Stimulated activated naive CD8-positive, alpha-beta T cell treated with anti-CD3 and anti-CD28 coated beads, Interleukin-15, Interleukin-2, amounts not matched to agents 100 ng/mL and 50 ng/mL, for 24 hours (primary cell): ENCODE measurements around the gene PDF.
A peak's percentile ranks its signal among the peaks of the same experiment; 100 is the strongest.

Experiments used
- H3K27ac Mint-ChIP-seq: one replicate; pipeline ENCODE4 v1.8.0; 2021; ENCODE audit warnings: mild to moderate bottlenecking, mixed read lengths
- H3K27me3 Mint-ChIP-seq: one replicate; pipeline ENCODE4 v1.8.0; 2021; ENCODE audit warnings: mixed read lengths
- H3K36me3 Mint-ChIP-seq: one replicate; pipeline ENCODE4 v1.8.0; 2021; ENCODE audit warnings: low read depth, mixed read lengths
- H3K4me1 Mint-ChIP-seq: one replicate; pipeline ENCODE4 v1.8.0; 2021; ENCODE audit warnings: low read depth, mixed read lengths
- H3K4me3 Mint-ChIP-seq: one replicate; pipeline ENCODE4 v1.8.0; 2021; ENCODE audit warnings: mild to moderate bottlenecking, mixed read lengths
- H3K9me3 Mint-ChIP-seq: one replicate; pipeline ENCODE4 v1.8.0; 2021; ENCODE audit warnings: mixed read lengths

The PDF gene

DNA sequence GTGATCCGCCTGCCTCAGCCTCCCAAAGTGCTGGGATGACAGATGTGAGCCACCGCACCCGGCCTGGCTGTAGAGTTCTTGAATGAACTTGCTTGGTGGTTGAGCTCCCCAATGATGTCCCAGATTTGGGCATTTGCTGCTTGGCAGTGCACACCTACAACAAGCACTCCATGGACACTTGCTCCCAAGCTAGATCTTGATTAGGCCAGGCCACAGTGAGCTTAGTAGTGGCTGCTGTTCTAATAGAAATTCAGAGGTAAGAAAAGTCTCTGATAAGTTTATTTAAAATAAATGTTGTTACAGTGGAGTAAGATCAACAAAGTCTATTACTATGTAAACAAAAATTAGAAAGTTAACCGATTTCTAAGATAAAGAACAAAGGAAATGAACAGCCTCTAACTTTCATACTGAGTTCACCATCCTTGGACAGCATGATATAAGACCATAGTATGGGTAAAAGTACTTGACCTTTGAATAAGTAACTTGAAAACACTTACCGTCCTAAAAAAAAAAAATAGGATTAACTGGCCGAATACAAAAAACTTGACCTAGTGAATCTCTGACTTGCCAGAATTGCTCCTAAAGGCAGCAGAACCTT is 20.2 kb upstream of the PDF start:
- Mint-ChIP-seq H3K4me3 (no peak overlapping the region), H3K27me3 (no peaks in the 10 kb centered on the region), H3K4me1 (peaks cover 6% of the 10 kb centered on the region), H3K36me3 (peaks cover 31% of the 10 kb centered on the region), H3K27ac (no peak overlapping the region), H3K9me3 (no peaks in the 10 kb centered on the region)

DNA sequence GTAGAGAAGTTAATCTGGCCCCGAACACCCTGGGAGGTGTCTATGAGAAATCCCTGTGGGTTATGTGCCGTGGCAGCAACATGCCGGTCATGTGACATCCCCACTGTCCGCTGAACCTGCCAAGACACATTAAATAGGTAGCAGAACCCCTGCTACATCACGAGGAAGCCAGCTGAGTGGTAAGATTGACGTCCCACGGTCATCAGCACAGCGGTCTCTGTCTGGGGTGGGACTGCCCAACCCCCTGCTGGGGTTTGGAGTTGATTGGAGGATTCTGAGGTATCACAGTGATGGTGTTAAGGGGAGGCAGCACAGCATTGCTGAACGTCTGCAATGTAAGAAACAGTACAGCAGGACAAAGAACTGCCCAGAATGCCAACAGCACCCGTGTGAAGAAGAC is 19.1 kb upstream of the PDF start:
- H3K4me3 Mint-ChIP-seq: no peak overlapping the region
- peaks cover 11% of the 10 kb centered on the region for H3K4me1 Mint-ChIP-seq
- no peaks in the 10 kb centered on the region for H3K9me3 Mint-ChIP-seq
- H3K27ac Mint-ChIP-seq: no peak overlapping the region
- H3K36me3 Mint-ChIP-seq: peaks cover 31% of the 10 kb centered on the region
- H3K27me3 Mint-ChIP-seq: no peaks in the 10 kb centered on the region

DNA sequence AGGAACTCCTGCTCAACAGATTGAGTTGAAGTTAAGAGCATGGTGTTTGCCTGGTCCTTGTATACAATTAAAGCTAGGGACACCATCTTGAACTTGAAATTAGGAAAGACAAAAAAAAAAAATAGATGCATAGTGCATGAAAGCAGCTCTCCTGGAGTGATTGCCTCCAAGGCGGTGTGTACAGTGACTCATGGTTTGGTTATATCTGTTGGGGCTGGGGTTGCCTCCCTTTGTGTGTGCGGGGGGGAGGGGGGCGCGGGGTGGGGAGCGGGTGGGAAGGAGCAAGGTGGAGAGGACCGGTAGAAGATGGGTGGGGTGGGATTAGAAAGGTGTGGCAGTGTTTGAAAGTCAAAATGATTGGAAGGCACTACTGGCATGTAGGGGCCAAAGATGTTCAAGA is 17.8 kb upstream of the PDF start:
- Mint-ChIP-seq H3K27me3 (no peaks in the 10 kb centered on the region), H3K9me3 (no peaks in the 10 kb centered on the region), H3K27ac (no peak overlapping the region), H3K4me3 (no peak overlapping the region), H3K36me3 (peaks cover 39% of the 10 kb centered on the region), H3K4me1 (peaks cover 15% of the 10 kb centered on the region)

DNA sequence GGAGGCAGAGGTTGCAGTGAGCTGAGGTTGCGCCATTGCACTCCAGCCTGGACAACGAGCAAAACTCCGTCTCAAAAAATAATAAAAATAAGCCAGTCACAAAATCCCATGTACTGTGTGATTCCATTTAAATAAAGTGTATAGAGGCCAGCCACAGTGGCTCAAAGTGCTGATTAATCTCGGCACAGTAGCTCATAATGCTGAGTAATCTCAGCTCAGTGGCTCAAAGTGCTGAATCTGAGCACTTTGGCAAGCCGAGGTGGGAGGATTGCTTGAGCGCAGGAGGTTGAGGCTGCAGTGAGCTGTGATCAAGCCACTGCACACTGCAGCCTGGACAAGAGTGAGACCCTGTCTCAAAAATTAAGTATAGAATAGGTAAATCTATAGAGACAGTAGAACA is 16.3 kb upstream of the PDF start:
- H3K27me3 Mint-ChIP-seq: no peaks in the 10 kb centered on the region
- H3K36me3 Mint-ChIP-seq: peaks cover 49% of the 10 kb centered on the region
- no peak overlapping the region for H3K4me3 Mint-ChIP-seq
- no peaks in the 10 kb centered on the region for H3K9me3 Mint-ChIP-seq
- peaks cover 20% of the 10 kb centered on the region for H3K4me1 Mint-ChIP-seq
- H3K27ac Mint-ChIP-seq: no peak overlapping the region

DNA sequence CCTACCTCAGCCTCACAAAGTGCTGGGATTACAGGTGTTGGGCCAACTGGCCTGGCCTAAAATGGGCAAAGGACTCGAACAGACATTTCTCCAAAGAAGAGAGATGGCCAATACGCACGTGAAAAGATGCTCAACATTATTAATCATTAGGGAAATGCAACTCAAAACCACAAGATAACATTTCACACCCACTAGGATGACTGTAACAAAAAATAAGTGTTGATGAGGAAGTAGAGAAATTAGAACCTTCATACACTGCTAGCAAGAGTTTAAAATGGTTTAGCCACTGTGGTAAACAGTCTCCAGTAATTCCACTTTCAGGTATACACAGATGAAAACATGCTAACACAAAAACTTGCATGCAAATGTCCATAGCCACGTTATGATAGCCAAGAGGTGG is 15.5 kb upstream of the PDF start:
- Mint-ChIP-seq H3K36me3 (peaks cover 57% of the 10 kb centered on the region), H3K9me3 (no peaks in the 10 kb centered on the region), H3K27me3 (no peaks in the 10 kb centered on the region), H3K4me3 (no peak overlapping the region), H3K4me1 (peaks cover 27% of the 10 kb centered on the region), H3K27ac (peak overlapping the region; percentile 37)

DNA sequence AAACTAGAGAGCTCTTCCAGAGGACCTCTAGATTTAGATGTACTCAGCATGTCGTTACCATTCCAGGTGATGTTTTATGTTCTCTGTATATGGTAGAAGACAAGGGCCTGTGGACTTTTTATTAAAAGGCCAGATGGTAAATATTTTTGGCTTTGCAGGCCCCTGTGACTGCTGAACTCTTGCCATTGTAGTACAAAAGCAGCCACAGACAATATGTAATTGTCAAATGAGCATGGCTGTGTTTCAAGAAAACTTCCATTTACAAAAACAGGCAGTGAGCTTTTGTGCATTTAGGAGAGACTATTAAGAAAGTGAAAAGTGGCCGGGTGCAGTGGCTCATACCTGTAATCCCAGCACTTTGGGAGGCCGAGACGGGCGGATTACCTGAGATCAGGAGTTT is 13.8 kb upstream of the PDF start:
- Mint-ChIP-seq H3K27me3 (no peaks in the 10 kb centered on the region), H3K27ac (no peak overlapping the region), H3K4me1 (peaks cover 41% of the 10 kb centered on the region), H3K9me3 (no peaks in the 10 kb centered on the region), H3K36me3 (peaks cover 62% of the 10 kb centered on the region), H3K4me3 (no peak overlapping the region)

DNA sequence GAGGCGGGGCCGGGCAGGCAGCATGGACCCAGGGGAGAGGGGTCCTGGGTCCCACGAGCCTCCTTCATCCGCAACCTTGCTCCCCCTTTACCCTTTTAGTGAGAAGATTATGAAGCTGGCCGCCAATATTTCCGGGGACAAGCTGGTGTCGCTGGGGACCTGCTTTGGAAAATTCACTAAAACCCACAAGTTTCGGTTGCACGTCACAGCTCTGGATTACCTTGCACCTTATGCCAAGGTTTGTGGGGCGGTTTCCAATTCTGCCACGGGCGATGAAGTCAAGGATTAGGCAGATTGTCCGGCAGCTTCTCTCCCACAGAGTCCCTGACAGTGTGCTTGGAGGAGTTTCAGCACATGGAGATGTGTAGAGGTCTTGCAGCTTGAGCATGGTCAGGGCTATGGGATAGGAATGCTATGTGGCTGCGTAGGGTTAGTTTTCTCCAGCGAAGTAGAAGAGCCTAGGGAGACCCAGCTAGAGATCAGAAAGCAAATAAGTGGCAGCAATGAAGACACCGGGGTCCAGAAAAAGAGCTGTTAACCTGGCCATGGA is 9.8 kb upstream of the PDF start:
- Mint-ChIP-seq H3K4me3 (peak overlapping the region; percentile 98), H3K9me3 (no peaks in the 10 kb centered on the region), H3K27me3 (no peaks in the 10 kb centered on the region), H3K4me1 (peaks cover 50% of the 10 kb centered on the region), H3K36me3 (peaks cover 63% of the 10 kb centered on the region), H3K27ac (peak overlapping the region; percentile 99)

DNA sequence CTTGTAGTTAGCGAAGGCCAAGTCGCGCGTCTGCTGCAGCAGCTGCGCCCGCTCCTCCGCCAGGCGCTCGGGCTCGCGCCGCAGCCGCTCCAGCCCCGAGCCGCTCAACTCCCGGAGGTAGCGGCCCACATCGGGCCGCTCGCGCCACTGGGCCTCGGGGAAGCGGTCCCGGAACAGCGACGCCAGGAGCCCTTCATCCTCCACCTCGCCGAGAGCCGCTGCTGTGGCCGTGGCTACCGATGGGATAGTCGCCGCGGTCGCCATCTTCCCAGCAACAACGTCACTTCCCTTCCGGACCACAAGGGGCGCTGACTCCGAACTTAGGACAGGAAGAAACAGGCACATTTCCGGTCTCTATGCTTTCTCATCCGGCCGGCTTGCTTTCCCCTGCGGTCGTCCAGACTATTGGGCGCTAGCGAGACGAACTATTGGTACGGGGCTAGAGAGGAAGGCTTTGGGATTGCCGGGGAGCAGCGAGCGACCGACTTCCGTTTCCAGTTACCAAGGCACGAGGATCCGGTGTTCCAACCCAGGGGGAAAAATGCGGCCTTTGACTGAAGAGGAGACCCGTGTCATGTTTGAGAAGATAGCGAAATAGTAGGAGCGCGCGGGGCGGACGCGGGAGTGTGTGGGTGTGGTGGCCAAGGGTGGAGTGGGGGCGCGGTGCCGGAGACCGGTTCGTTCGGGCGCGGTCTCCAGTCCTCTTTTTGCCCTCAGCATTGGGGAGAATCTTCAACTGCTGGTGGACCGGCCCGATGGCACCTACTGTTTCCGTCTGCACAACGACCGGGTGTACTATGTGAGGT is 9.1 kb upstream of the PDF start, which contains the start of the genes COG8 and NIP7:
Gene COG8 (minus strand): TSS at position 276 of the 806 bp plus-strand sequence. CDS start 12 bp downstream, at position 264.
Gene NIP7 (plus strand): TSS at position 484 of the 806 bp plus-strand sequence. CDS start 58 bp downstream, at position 542.
- H3K4me1 Mint-ChIP-seq: peaks cover 47% of the 10 kb centered on the region

DNA sequence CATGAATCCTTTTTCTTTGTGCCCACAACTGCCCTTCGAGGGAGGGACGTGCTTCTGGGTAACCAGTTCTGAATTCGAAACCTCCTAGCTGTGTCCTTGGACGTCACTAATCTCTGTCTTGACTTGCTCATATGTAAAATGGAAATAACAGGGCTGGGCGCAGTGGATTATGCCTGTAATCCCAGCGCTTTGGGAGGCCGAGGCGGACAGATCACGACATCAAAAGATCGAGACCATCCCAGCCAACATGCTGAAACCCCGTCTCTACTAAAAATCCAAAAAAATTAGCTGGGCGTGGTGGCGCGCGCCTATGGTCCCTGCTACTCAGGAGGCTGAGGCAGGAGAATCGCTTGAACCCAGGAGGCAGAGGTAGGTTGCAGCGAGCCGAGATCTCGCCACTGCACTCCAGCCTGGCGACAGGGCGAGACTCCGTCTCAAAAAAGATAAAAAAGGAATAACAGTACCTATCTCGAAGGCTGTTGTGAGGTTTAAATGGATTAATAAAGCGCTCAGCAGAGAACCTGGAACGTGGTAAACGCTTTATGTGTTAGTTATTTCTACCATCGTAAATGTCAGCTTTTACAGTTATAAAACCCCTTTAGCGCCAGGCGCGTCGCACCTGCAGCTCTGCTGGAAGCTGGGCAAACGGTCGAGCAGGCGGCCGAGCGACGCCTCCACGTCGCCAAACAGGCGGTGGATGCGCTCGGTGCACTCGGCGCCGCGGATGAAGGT is 8.3 kb upstream of the PDF start:
- no peaks in the 10 kb centered on the region for H3K27me3 Mint-ChIP-seq
- H3K27ac Mint-ChIP-seq: peak overlapping the region; percentile 99
- H3K9me3 Mint-ChIP-seq: no peaks in the 10 kb centered on the region
- peaks cover 67% of the 10 kb centered on the region for H3K36me3 Mint-ChIP-seq
- H3K4me3 Mint-ChIP-seq: peak overlapping the region; percentile 98
- H3K4me1 Mint-ChIP-seq: peaks cover 47% of the 10 kb centered on the region

More for the DNA sequence above, 9.1 kb upstream of the PDF start, which contains the start of the genes COG8 and NIP7:
- Mint-ChIP-seq H3K9me3 (no peaks in the 10 kb centered on the region), H3K27me3 (no peaks in the 10 kb centered on the region), H3K36me3 (peaks cover 66% of the 10 kb centered on the region), H3K4me3 (peak within 1 kb of the TSS; percentile 98), H3K27ac (peak within 1 kb of the TSS; percentile 99)

DNA sequence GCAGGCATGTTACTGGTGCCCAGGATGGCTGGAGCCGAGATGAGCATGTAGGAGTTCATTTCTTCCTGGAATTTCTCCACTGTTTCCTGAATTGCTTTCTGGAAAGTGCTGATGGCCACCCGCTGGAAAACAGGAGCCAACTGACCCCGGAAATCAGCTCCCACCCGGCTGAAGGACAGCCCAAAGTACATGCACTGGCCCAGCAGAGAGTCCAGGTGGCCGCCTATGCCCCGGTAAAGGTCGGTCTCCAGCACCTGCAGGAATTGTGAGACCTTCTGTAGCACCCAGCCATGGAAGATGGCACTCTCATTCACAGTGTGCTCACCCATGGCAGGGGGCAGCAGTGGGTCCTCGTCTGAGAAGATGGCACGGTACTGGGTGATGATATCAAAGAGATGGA is 4.3 kb upstream of the PDF start:
- Mint-ChIP-seq H3K27ac (no peak overlapping the region), H3K9me3 (no peaks in the 10 kb centered on the region), H3K27me3 (no peaks in the 10 kb centered on the region), H3K4me3 (no peak overlapping the region), H3K4me1 (peaks cover 27% of the 10 kb centered on the region), H3K36me3 (peaks cover 43% of the 10 kb centered on the region)

DNA sequence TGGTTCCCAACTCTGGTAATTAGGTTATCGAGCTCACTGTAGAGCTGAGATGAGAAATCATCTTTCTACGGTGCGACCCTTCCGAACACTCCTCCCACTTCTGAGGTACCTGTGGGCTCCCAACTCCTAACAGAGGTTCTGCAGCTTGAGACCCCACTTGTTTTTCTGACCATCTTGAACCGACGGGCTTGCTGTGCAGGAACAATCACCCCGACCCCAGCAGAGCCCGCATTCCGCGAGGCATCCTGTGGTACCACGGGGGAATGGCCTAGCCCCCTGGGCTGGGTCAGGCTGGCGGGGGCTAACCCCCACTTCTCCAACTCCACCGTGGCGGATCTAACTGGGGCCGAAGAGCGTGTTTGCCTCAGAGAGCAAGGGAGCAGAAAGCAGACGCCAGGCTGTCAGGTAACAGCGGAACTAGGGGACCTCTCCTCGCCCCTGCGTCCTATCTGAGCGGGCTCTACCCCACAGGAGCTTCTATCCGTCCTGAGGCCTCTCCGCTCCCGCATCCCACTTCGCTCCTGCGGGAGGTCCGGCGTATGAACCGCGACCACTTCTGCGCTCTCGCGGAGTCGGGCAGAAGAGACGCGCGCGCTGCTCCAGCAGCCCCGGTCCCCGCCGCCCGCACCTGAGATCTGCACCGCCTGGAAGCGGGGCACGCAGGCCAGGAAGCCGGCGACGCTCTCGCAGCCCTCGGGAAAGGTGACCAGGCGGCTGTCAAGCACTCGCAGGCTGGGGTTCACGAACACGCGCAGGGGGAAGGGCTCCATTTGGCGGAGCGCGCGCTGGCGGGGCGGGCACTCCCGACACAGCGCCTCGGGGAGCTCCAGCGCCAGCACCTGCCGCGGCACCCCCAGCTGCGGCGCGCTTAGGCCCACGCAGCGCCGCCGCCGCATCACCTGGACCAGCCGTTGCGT is 761 bp downstream of the PDF start:
- no peaks in the 10 kb centered on the region for H3K27me3 Mint-ChIP-seq
- H3K4me1 Mint-ChIP-seq: peaks cover 45% of the 10 kb centered on the region
- H3K4me3 Mint-ChIP-seq: peak overlapping the region; percentile 90
- peaks cover 62% of the 10 kb centered on the region for H3K36me3 Mint-ChIP-seq
- no peaks in the 10 kb centered on the region for H3K9me3 Mint-ChIP-seq
- H3K27ac Mint-ChIP-seq: peak overlapping the region; percentile 75

DNA sequence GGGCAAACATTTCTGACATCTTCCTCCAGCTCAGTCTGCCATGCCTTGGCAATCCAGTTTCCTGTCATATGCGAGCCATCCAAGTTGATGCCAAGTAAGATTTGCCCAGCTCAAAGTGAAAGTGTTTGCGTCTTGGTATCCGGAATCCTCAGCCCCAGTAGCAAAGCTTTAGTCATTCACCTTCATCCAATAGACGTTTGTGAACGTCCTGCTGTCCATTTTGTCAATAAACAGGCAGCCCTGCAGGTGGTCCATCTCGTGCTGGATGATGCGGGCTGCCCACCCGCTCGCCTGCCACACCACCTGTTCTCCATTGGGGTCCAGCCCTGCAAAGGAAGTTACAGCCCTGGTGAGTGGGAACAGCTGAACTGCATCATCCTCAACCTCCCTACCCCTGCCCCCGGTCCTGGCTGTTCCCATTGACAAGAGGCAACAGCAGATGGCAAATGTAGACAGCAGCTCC is 1.5 kb downstream of the PDF start:
- peaks cover 59% of the 10 kb centered on the region for H3K36me3 Mint-ChIP-seq
- H3K9me3 Mint-ChIP-seq: no peaks in the 10 kb centered on the region
- peaks cover 45% of the 10 kb centered on the region for H3K4me1 Mint-ChIP-seq
- peak overlapping the region; percentile 90 for H3K4me3 Mint-ChIP-seq
- peak overlapping the region; percentile 75 for H3K27ac Mint-ChIP-seq
- H3K27me3 Mint-ChIP-seq: no peaks in the 10 kb centered on the region

DNA sequence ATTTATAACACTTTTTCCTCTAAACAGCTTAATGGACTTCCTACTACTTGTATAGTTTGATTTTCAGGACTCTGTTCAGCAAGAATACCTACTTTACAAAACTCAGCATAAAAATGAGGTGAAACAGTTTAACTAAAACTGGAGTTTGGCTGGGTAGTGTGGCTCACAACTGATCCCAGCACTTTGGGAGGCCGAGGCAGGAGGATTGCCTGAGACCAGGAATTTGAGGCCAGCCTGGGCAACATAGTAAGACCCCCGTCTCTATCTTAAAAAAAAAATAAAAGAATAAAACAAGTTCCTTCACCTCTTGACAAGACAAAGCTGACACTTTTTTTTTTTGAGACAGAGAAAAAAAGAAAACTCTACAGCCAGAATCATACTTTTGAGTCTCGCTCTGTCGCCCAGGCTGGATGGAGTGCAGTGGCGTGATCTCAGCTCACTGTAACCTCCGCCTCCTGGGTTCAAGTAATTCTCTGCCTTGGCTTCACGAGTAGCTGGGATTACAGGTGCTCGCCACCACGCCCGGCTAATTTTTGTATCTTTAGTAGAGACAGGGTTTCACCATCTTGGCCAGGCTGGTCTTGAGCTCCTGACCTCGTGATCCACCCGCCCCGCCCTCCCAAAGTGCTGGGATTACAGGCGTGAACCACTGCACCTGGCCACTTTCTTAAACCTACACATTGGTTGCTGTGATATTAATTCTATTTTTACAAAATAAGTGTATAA is 2.6 kb downstream of the PDF start:
- Mint-ChIP-seq H3K27ac (no peak overlapping the region), H3K9me3 (no peaks in the 10 kb centered on the region), H3K36me3 (peaks cover 55% of the 10 kb centered on the region), H3K27me3 (no peaks in the 10 kb centered on the region), H3K4me3 (peak overlapping the region; percentile 90), H3K4me1 (peaks cover 44% of the 10 kb centered on the region)
